HG02852 (cell line): ENCODE data around the gene ERLIN1.

ENCODE experiments used
- ATAC-seq: cut with Tn5 transposase; IDR thresholded peaks from one replicate; pipeline ENCODE4 v1.9.1; 2021; ENCODE audit warnings: mild to moderate bottlenecking, moderate library complexity; ENCODE audit not compliant: unreplicated experiment

The ERLIN1 gene

DNA sequence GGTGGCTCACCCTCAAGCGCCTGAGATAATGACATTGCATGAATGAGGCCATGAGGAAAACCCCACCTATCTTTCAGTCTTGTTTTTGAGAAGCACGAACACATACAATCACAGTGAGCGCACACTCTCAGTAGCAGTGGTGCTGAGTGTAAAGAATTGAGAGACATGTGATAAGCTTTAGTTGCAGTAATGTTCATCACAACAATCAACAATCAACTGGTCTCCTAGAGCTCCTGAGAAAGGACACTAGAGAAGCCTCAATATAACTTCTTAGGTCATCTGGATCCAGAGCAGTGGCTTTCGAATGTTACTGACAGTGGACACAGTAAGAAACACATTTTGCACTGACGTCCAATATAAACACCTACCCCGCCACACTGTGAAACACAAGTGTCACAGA lies 12.8 kb downstream of the ERLIN1 start:
- ATAC-seq, result no peak

GRCh38 chr10:100172349-100172748 lies 13.5 kb downstream of the ERLIN1 start:
- no peak for ATAC-seq

- ATAC-seq, result no peak
Measured at GRCh38 chr10:100168313-100168643, 17.6 kb downstream of the ERLIN1 start.

DNA sequence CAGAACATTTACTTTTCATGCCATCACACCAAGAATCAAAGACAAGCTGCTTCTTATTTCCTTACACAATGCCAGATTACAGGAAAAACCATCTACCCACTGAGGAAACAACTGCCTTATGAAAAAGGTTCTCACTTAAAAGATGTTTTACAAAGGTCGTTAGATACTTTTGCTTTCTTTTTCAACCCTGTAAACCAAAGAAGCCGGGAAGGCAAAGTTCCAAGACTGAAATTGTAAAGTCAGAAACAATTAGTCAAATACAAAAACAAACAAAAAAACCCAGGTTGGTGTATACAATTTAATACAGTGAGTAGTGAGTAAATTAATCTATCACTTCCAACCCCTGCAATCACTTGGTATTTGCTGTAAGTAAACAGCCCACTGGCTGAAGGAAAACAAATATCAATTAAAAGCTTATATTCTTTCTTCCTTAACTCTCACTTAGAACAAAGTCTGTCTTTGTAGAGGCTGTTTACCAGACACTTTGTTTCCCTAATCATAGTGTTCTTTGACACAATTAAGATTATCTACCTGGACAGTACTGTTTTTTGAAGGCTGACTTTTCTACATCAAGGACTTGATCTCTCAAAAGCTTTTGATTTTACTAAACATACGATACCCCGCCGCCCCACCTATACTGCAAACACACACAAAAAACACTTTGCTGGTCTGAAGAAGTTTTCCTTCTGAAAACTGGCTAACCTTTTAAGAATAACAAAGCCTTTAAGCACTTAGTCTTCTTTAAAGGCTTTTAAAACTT lies 18.1 kb downstream of the ERLIN1 start:
- ATAC-seq, result no peak

- no peak for ATAC-seq
Measured at GRCh38 chr10:100163704-100164621, 21.9 kb downstream of the ERLIN1 start.

- ATAC-seq, result no peak
Measured at GRCh38 chr10:100162696-100163095, 23.1 kb downstream of the ERLIN1 start.

- ATAC-seq, result peak; percentile 90
Measured at GRCh38 chr10:100158044-100158805, 27.6 kb downstream of the ERLIN1 start.

GRCh38 chr10:100157156-100157555 lies 28.7 kb downstream of the ERLIN1 start:
- no peak for ATAC-seq

- ATAC-seq, result no peak
Measured at GRCh38 chr10:100155936-100156335, 29.9 kb downstream of the ERLIN1 start.

DNA sequence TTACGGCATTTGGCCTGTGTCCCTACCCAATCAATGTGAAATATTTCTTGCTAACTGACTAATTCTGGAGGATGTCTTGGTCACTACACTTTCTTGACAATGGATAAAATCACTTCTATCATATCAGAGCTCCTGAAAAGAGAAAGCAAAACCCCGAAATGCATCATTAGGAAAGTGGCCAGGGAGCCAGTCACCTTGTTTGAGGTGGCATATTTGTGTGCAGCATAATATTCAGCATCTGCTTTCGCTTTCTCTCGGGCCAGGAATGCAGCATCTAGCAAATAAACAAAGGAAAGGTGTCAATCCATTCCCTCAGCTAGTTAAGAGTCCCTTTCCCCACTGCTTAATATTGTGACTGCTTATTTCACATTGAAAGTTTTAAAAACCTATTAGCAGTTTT lies 31.2 kb downstream of the ERLIN1 start:
- no peak for ATAC-seq

- no peak for ATAC-seq
Measured at GRCh38 chr10:100153239-100153825, 32.5 kb downstream of the ERLIN1 start.

DNA sequence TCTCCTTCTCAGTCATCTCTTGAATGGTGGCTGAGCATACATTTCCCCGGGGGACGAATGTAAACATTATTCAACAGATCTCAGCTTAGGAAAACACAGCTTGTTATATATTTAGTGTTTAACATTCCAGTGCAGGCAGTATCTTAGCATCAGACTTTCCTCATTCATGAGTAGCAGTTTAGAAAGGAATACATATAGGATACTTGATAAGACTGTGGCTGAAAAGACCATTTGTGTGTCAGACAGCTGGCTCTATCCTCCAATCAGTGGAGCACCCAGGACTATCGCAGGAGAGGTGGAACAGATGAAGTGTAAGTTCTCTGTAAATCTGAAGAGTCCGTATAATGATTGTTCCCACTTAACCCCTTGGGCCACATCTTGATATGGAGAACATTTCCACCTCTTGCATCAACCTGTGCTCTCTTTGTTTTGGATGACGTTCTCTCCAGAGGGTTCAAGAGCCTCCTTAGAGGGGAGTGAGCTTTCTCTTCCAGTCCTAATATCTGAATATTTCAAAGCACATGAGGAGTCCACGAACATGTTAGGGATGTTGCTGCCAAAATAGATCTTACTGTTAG lies 34.0 kb downstream of the ERLIN1 start:
- no peak for ATAC-seq

- ATAC-seq, result peak; percentile 69
Measured at GRCh38 chr10:100148353-100149211, 37.2 kb downstream of the ERLIN1 start.

- ATAC-seq, result no peak
Measured at GRCh38 chr10:100146875-100147650, 38.8 kb downstream of the ERLIN1 start.

DNA sequence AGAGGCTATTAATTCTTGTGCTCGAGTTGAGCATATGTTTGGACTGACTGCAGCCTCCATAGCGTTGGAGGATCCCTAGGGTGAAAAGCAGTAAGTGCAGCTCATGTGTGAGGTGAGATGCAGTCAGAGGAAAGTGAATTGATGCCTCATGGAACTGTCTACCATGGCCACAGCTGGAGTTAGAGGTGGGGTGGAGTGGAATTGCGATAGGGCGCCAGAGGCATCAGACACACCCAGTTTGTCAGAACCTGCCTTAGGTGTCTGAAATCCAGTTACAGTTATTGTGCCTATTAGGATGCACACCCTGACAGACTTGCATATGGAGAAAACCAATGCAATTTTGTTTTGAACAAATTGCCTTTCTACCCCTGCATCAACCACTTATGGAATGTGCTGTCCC lies 39.4 kb downstream of the ERLIN1 start:
- ATAC-seq, result no peak

DNA sequence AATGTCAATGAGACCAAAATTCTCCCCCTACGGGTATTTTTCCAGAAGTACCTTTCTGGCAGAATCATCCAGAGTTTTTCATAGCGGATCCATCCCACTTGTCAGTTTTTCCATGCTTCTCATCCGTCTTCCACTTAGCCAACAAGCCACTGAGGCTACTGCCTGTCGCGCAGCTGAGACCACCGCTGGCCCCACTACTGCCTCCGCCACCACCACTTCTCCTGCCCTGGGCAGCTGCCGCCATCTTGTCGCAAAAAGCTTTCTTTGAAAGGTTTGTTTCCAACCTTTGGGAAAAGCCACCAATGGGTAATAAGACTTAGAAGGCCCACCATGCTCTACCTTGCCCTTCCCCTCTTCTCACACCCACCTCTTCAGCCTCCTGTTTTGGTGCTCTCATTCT lies 42.1 kb downstream of the ERLIN1 start:
- ATAC-seq, result no peak

- ATAC-seq, result no peak
Measured at GRCh38 chr10:100141446-100142087, 44.3 kb downstream of the ERLIN1 start.

GRCh38 chr10:100140070-100140469 lies 45.8 kb downstream of the ERLIN1 start:
- ATAC-seq, result no peak
